ENCODE data around the gene CFAP97D2. TPM values are rescaled to one million over a fixed set of nuclear protein-coding genes. Genes with fewer than 3 reads are reported as not detected.

The CFAP97D2 gene
- total and polyA plus RNA-seq, 2 of the 13 experiments (the other 11 are each of a cell fraction or from before 2014, with no cell fraction given) = not detected

- TF ChIP-seq MLXIP (CRISPR knock-in tag; IDR thresholded peaks at IDR 0.05; ENCODE audit: borderline replicate concordance) = peak; percentile 77
- no peak for TF ChIP-seq NFE2L2 (IDR thresholded peaks at IDR 0.05; ENCODE audit: low read length)
- 0 out of 2 replicates have a peak, but pooled peaks have one; percentile 71 for TF ChIP-seq ZNF30 (CRISPR knock-in tag; IDR thresholded peaks at IDR 0.05)
- TF ChIP-seq SP140L (CRISPR knock-in tag; IDR thresholded peaks at IDR 0.05; ENCODE audit: borderline replicate concordance) = no peak; the same call in 1 of the 2 replicates
- TF ChIP-seq BORCS8-MEF2B (CRISPR knock-in tag; IDR thresholded peaks at IDR 0.05) = peak; percentile 97
- TF ChIP-seq ZNF670 (CRISPR knock-in tag; IDR thresholded peaks at IDR 0.05; ENCODE audit: borderline replicate concordance) = no peak
- TF ChIP-seq ZNF563 (CRISPR knock-in tag; IDR thresholded peaks at IDR 0.05) = peak; percentile 97
- TF ChIP-seq ZNF460 (CRISPR knock-in tag; IDR thresholded peaks at IDR 0.05; ENCODE audit: borderline replicate concordance) = no peak
- TF ChIP-seq RARA (CRISPR knock-in tag; IDR thresholded peaks at IDR 0.05) = peak; percentile 36; the same call in 1 of the 2 replicates
- TF ChIP-seq NFYB (CRISPR knock-in tag; IDR thresholded peaks at IDR 0.05) = peak; percentile 39; the same call in 1 of the 2 replicates
- peak; percentile 80; the same call in 1 of the 2 replicates for TF ChIP-seq NAIF1 (CRISPR knock-in tag; IDR thresholded peaks at IDR 0.05; ENCODE audit: borderline replicate concordance)
- no peak; the same call in 1 of the 2 replicates for TF ChIP-seq ZNF3 (CRISPR knock-in tag; IDR thresholded peaks at IDR 0.05)
- TF ChIP-seq NCOA2 (CRISPR knock-in tag; IDR thresholded peaks at IDR 0.05) = peak; percentile 40; the same call in 1 of the 2 replicates
- no peak for TF ChIP-seq DNMT3B (CRISPR knock-in tag; conservative IDR thresholded peaks at IDR 0.05)
- TF ChIP-seq, protein P1, sequence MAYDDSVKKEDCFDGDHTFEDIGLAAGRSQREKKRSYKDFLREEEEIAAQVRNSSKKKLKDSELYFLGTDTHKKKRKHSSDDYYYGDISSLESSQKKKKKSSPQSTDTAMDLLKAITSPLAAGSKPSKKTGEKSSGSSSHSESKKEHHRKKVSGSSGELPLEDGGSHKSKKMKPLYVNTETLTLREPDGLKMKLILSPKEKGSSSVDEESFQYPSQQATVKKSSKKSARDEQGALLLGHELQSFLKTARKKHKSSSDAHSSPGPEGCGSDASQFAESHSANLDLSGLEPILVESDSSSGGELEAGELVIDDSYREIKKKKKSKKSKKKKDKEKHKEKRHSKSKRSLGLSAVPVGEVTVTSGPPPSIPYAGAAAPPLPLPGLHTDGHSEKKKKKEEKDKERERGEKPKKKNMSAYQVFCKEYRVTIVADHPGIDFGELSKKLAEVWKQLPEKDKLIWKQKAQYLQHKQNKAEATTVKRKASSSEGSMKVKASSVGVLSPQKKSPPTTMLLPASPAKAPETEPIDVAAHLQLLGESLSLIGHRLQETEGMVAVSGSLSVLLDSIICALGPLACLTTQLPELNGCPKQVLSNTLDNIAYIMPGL (CRISPR knock-in tag; IDR thresholded peaks at IDR 0.05; ENCODE audit: borderline replicate concordance in 1 of 2, low read depth in 1 of 2) = peak in 1 of 2 experiments; percentile 82; a peak in 1 of 4 replicates
- TF ChIP-seq MIER2 (CRISPR knock-in tag; IDR thresholded peaks at IDR 0.05) = peak; percentile 55; the same call in 1 of the 2 replicates
- no peak for TF ChIP-seq EZH2 (conservative IDR thresholded peaks at IDR 0.05; ENCODE audit: low read depth, low read length)
- TF ChIP-seq DR1 (CRISPR knock-in tag; IDR thresholded peaks at IDR 0.05) = 0 out of 2 replicates have a peak, but pooled peaks have one; percentile 39
- peak; percentile 65; the same call in 1 of the 2 replicates for TF ChIP-seq ZNF414 (CRISPR knock-in tag; IDR thresholded peaks at IDR 0.05)
- TF ChIP-seq HNF4A (CRISPR knock-in tag; IDR thresholded peaks at IDR 0.05) = no peak
- TF ChIP-seq MAF1 (CRISPR knock-in tag; IDR thresholded peaks at IDR 0.05; ENCODE audit: borderline replicate concordance) = peak; percentile 47; the same call in 1 of the 2 replicates
- peak; percentile 66; the same call in 1 of the 2 replicates for TF ChIP-seq PRMT3 (CRISPR knock-in tag; IDR thresholded peaks at IDR 0.05; ENCODE audit: borderline replicate concordance, low read depth)
- no peak for TF ChIP-seq ZNF101 (CRISPR knock-in tag; IDR thresholded peaks at IDR 0.05; ENCODE audit: borderline replicate concordance, low read depth)
Measured at GRCh38 chr13:114234645-114235421, 55.8 kb downstream of the CFAP97D2 start, which contains the start of gene CDC16 (continued).

Data from HepG2 (cell line).